Naive thymus-derived CD4-positive, alpha-beta T cell (primary cell): ENCODE data around the gene TRIM54. TPM values are rescaled to one million over a fixed set of nuclear protein-coding genes. Genes with fewer than 3 reads are reported as not detected.

Experiments
- ATAC-seq: fragments of 150-1000 bp; cut with Tn5 transposase; 2 replicates; pipeline ENCODE4 v1.10.0; 2021; ENCODE audit warnings: mild to moderate bottlenecking, moderate library complexity
- CTCF ChIA-PET: fragments of 350-600 bp; sonication (Branson Sonifier 250); formaldehyde crosslinking; loops from one replicate; lab custom pipeline; 2021; ENCODE audit warnings: antibody characterized with exemption; lab: Charles Lee
- POLR2A ChIA-PET: fragments of 350-600 bp; sonication (Branson Sonifier 250); formaldehyde crosslinking; loops from one replicate; lab custom pipeline; 2021; ENCODE audit warnings: antibody characterized with exemption, inconsistent platforms; lab: Charles Lee
- DNase-seq, 9 donors: peaks; one replicate each; pipeline versions ENCODE4 v3.0.0 to v3.0.0-alpha.2; 2020 to 2022; ENCODE audit warnings: mixed read lengths in 1 of 9
- H3K27ac ChIP-seq: one replicate; pipeline ENCODE4 v1.7.0; 2013; ENCODE audit warnings: mild to moderate bottlenecking, low read depth, low read length, moderate library complexity
- H3K27me3 ChIP-seq, 2 donors: one replicate each; pipeline ENCODE4 v1.7.0; 2013; ENCODE audit warnings: low read length in 2 of 2, mild to moderate bottlenecking in 2 of 2, moderate library complexity in 2 of 2; ENCODE audit not compliant: control insufficient read depth in 2 of 2, insufficient read depth in 2 of 2
- H3K36me3 ChIP-seq, 3 experiments: 1 replicate in 2 of 3; 2 replicates in 1 of 3; pipeline ENCODE4 v1.7.0; 2013; ENCODE audit warnings: low read length in 3 of 3, mild to moderate bottlenecking in 3 of 3, moderate library complexity in 1 of 3; ENCODE audit not compliant: insufficient read depth in 3 of 3, control insufficient read depth in 2 of 3
- H3K4me1 ChIP-seq, 2 donors: one replicate each; pipeline ENCODE4 v1.7.0; 2013; ENCODE audit warnings: low read length in 2 of 2, mild to moderate bottlenecking in 2 of 2, moderate library complexity in 1 of 2; ENCODE audit not compliant: control insufficient read depth in 2 of 2, insufficient read depth in 2 of 2
- H3K4me3 ChIP-seq: 2 replicates; pipeline ENCODE4 v1.7.0; 2013; ENCODE audit warnings: mild to moderate bottlenecking, low read length
- H3K9me3 ChIP-seq, 3 experiments: 1 replicate in 2 of 3; 2 replicates in 1 of 3; pipeline ENCODE4 v1.7.0; 2013; ENCODE audit warnings: low read length in 3 of 3; ENCODE audit not compliant: control insufficient read depth in 2 of 3
- H3K27ac Mint-ChIP-seq, 9 donors: one replicate each; pipeline ENCODE4 v1.8.0; 2020 to 2022; ENCODE audit warnings: mixed read lengths in 9 of 9, mild to moderate bottlenecking in 8 of 9, moderate library complexity in 5 of 9, inconsistent platforms in 2 of 9
- H3K27me3 Mint-ChIP-seq, 5 donors: one replicate each; pipeline ENCODE4 v1.8.0; 2021 to 2022; ENCODE audit warnings: mixed read lengths in 5 of 5, mild to moderate bottlenecking in 1 of 5
- H3K36me3 Mint-ChIP-seq, 5 donors: one replicate each; pipeline ENCODE4 v1.8.0; 2020 to 2022; ENCODE audit warnings: mixed read lengths in 5 of 5, mild to moderate bottlenecking in 3 of 5, inconsistent platforms in 1 of 5
- H3K4me1 Mint-ChIP-seq, 7 donors: one replicate each; pipeline ENCODE4 v1.8.0; 2020 to 2022; ENCODE audit warnings: mixed read lengths in 7 of 7, mild to moderate bottlenecking in 3 of 7, inconsistent platforms in 1 of 7
- H3K4me3 Mint-ChIP-seq, 10 donors: one replicate each; pipeline ENCODE4 v1.8.0; 2020 to 2022; ENCODE audit warnings: mild to moderate bottlenecking in 10 of 10, mixed read lengths in 10 of 10, moderate library complexity in 6 of 10, inconsistent platforms in 2 of 10
- H3K9me3 Mint-ChIP-seq, 11 donors: one replicate each; pipeline ENCODE4 v1.8.0; 2020 to 2022; ENCODE audit warnings: mixed read lengths in 11 of 11, mild to moderate bottlenecking in 4 of 11, inconsistent platforms in 1 of 11, moderate library complexity in 1 of 11
- intact Hi-C, 2 donors: fragments of 100-400 bp; cut with micrococcal nuclease; formaldehyde crosslinking; loops; one replicate each; pipeline ENCODE4 v1.15.1; 2023
- polyA plus RNA-seq, 2 donors: library from polyadenylated mRNA; unstranded; fragments of 300-500 nt; fragmentation: Illumina TruSeq; gene quantifications; one replicate each; pipeline ENCODE4 v1.2.3, GENCODE V29; 2021
- total RNA-seq, 6 experiments: library from RNA in 5 of 6; stranded (reverse) in 5 of 6; gene quantifications; 1 replicate in 5 of 6; 2 replicates in 1 of 6; pipeline ENCODE4 v1.2.3 and lab custom pipeline; 2021 to 2026

The TRIM54 gene
- total and polyA plus RNA-seq, 7 experiments from 2014 or later = not detected

DNA sequence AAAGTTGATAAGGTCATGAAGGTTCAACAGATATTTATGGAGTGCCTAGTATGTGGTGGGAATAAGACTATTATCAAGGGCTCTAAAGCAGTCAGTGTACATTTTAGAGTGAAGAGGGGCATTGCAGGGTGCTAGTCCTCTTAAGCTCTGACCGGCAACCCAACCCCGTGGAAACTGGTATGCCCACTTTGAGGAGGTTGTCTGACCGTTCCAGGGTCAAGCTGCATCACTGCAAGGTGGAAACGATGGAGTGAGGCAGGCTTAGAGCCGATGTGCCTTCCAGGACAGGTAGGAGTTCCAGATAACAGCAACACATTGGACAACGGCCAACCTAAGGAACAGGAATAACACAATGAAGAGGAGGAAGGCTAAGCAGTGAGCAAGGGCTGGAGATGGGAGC, 27.4 kb downstream of the TRIM54 start:
- Histone ChIP-seq H3K27me3 (peaks cover 0 to 6% of the 10 kb centered on the region in 2 donors), H3K27ac (no peak overlapping the region), H3K36me3 (peaks cover 0 to 22% (median 4%) of the 10 kb centered on the region in 3 experiments), H3K4me3 (no peak overlapping the region), H3K9me3 (no peaks in the 10 kb centered on the region), H3K4me1 (peaks cover 0 to 6% of the 10 kb centered on the region in 2 donors)
- intact Hi-C loops = loop anchor here in 1 of 2 donors (10.0 kb wide), 1 partner anchor 465 kb away; the partner anchor contains the start of gene DPYSL5
- ChIA-PET CTCF (interaction anchor here (0.8 kb wide), 1 partner anchor 373 kb away, joined by 3 read pairs; no protein-coding TSS in a partner anchor), POLR2A (interaction anchor here (0.9 to 1.0 kb wide), 3 partner anchors 12 to 58 kb away, joined by 3 to 5 read pairs (median 3); no protein-coding TSS in a partner anchor)
- Mint-ChIP-seq H3K27me3 (peaks cover 8 to 22% (median 15%) of the 10 kb centered on the region in 5 donors), H3K36me3 (peaks cover 9 to 29% (median 21%) of the 10 kb centered on the region in 5 donors), H3K27ac (no peak overlapping the region), H3K4me1 (peaks cover 0 to 9% (median 4%) of the 10 kb centered on the region in 7 donors), H3K4me3 (no peak overlapping the region), H3K9me3 (peaks cover 0 to 2% (median 0%) of the 10 kb centered on the region in 11 donors)
- no peak for DNase-seq
- ATAC-seq = no peak

DNA sequence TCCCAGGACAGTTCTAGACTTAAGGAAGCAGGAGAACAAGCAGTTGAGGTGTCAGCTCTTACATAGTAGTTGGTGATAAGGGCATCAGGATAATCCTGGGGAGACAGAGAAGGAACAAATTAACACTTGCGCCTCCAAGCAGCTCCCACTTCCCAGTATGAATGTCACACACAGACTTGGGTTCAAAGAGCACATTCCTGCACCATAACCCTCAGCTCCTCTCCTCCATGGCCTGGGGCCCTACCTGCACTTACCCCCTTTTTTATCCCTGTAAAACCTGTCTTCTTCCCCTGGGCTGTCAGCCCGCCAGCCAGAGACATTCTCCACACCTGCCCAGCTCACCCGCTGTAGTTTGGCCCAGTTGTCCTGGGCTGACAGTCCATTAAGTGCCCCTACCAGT, 29.9 kb downstream of the TRIM54 start:
- no peak for ATAC-seq
- Mint-ChIP-seq H3K4me1 (peaks cover 0 to 5% (median 0%) of the 10 kb centered on the region in 7 donors), H3K27ac (peak overlapping the region in 2 of 9 donors; percentile 15 to 21), H3K4me3 (peak overlapping the region in 1 of 10 donors; percentile 45), H3K27me3 (peaks cover 0 to 3% (median 0%) of the 10 kb centered on the region in 5 donors), H3K36me3 (peaks cover 13 to 35% (median 21%) of the 10 kb centered on the region in 5 donors), H3K9me3 (peaks cover 0 to 2% (median 0%) of the 10 kb centered on the region in 11 donors)
- Histone ChIP-seq H3K36me3 (peaks cover 0 to 36% (median 4%) of the 10 kb centered on the region in 3 experiments), H3K9me3 (no peaks in the 10 kb centered on the region), H3K27me3 (no peaks in the 10 kb centered on the region), H3K27ac (no peak overlapping the region), H3K4me1 (peaks cover 0 to 1% of the 10 kb centered on the region in 2 donors), H3K4me3 (no peak overlapping the region)
- intact Hi-C loops = no loop called here
- CTCF ChIA-PET = no interaction called here
- POLR2A ChIA-PET = interaction anchor here (1.4 kb wide), 1 partner anchor 11 kb away, joined by 5 read pairs; the partner anchor contains the start of gene MPV17
- DNase-seq = no peak

DNA sequence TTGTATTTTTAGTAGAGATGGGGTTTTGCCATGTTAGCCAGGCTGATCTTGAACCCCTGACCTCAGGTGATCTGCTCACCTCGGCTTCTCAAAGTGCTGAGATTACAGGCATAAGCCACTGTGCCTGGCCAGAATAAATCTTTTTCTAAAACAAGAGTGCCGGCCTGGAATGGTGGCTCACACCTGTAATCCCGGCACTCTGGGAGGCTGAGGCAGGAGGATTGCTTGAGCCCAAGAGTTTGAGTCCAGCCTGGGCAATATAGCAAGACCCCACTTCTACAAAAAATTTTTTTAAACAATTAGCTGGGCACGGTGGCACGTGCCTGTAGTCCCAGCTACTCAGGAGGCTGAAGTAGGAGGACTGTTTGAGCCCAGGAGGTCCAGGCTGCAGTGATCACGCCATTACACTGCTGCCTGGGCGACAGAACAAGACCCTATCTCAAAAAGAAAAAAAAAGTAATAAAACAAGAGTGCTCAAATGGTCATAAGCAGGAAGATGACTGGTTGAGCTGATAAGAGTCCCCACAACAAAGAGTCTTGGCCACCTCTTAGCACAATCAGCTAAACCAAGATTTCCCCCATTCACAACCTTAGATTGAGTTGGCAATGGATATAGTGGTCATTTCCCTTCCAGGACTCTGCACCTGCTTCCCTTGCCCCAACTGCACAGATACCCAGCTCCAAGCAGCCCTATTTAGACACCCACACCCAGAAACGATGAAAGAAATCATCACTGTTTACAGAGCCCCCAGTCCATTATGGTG, 31.8 kb downstream of the TRIM54 start:
- intact Hi-C loops = no loop called here
- Histone ChIP-seq H3K4me1 (no peaks in the 10 kb centered on the region), H3K36me3 (peaks cover 0 to 37% (median 4%) of the 10 kb centered on the region in 3 experiments), H3K27me3 (no peaks in the 10 kb centered on the region), H3K27ac (no peak overlapping the region), H3K9me3 (no peaks in the 10 kb centered on the region), H3K4me3 (no peak overlapping the region)
- H3K27me3 Mint-ChIP-seq = no peaks in the 10 kb centered on the region
- H3K9me3 Mint-ChIP-seq = peaks cover 0 to 2% (median 0%) of the 10 kb centered on the region in 11 donors
- peaks cover 0 to 5% (median 0%) of the 10 kb centered on the region in 7 donors for H3K4me1 Mint-ChIP-seq
- H3K27ac Mint-ChIP-seq = peak overlapping the region in 1 of 9 donors; percentile 49
- ATAC-seq = no peak
- H3K36me3 Mint-ChIP-seq = peaks cover 13 to 32% (median 18%) of the 10 kb centered on the region in 5 donors
- ChIA-PET CTCF (interaction anchor here (1.0 kb wide), 1 partner anchor 11 kb away, joined by 3 read pairs; no protein-coding TSS in a partner anchor), POLR2A (interaction anchor here (1.0 kb wide), 1 partner anchor 9 kb away, joined by 4 read pairs; the partner anchor contains the start of gene MPV17)
- no peak overlapping the region for H3K4me3 Mint-ChIP-seq
- DNase-seq = no peak

DNA sequence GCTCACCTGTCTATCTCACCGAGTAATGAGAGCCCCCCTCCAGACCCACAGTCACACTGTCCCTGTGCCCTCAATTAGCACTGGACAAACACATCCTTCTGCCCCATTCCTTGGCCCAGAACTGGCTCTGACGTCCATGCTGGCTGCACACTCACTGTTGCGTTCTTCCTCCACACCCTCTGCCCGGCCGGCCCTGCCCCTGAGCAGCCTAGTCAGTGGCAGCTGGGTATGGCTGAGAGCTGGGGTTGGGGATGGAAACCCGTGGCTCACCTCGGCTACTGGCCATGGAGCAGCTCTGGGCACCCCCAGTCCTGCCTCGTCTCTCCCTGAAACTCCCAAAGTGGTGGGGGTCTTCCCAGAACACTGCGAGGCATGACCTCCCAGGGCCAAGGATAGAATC, 32.5 kb downstream of the TRIM54 start:
- Histone ChIP-seq H3K36me3 (peaks cover 0 to 33% (median 4%) of the 10 kb centered on the region in 3 experiments), H3K4me1 (no peaks in the 10 kb centered on the region), H3K27ac (no peak overlapping the region), H3K27me3 (no peaks in the 10 kb centered on the region), H3K4me3 (no peak overlapping the region), H3K9me3 (no peaks in the 10 kb centered on the region)
- Mint-ChIP-seq H3K36me3 (peaks cover 10 to 27% (median 14%) of the 10 kb centered on the region in 5 donors), H3K9me3 (peaks cover 0 to 2% (median 0%) of the 10 kb centered on the region in 11 donors), H3K27me3 (no peaks in the 10 kb centered on the region), H3K4me1 (peaks cover 0 to 2% (median 0%) of the 10 kb centered on the region in 7 donors), H3K4me3 (no peak overlapping the region), H3K27ac (peak overlapping the region in 1 of 9 donors; percentile 49)
- DNase-seq (no peak), ATAC-seq (no peak)
- CTCF ChIA-PET = interaction anchor here (1.0 kb wide), 1 partner anchor 12 kb away, joined by 3 read pairs; no protein-coding TSS in a partner anchor
- intact Hi-C loops = no loop called here
- POLR2A ChIA-PET = interaction anchor here (1.0 kb wide), 1 partner anchor 9 kb away, joined by 4 read pairs; the partner anchor contains the start of gene MPV17

DNA sequence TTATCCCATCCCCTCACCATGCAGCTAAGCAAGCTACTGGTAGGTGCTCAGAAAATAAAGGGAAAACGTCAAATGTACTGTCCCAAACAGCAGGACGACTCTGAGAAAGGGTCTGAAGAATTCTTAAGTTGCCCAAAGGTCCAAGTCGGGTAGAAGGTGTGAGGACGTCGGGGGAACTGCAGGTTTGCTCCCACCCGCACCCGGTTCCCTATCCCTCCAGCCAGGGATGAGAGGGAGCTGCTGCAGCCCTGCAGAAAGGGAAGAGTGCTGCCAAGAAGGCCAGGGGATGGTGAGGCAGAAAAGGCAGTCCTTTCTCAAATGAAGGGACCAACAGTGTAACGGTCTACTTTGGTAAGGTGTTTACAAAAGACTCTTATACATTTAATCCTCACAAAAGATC, 32.9 kb downstream of the TRIM54 start:
- Histone ChIP-seq H3K36me3 (peaks cover 0 to 32% (median 4%) of the 10 kb centered on the region in 3 experiments), H3K27me3 (no peaks in the 10 kb centered on the region), H3K4me1 (no peaks in the 10 kb centered on the region), H3K9me3 (no peaks in the 10 kb centered on the region), H3K27ac (no peak overlapping the region), H3K4me3 (no peak overlapping the region)
- no peaks in the 10 kb centered on the region for H3K27me3 Mint-ChIP-seq
- ATAC-seq (no peak), DNase-seq (no peak)
- POLR2A ChIA-PET = no interaction called here
- H3K36me3 Mint-ChIP-seq = peaks cover 8 to 24% (median 13%) of the 10 kb centered on the region in 5 donors
- intact Hi-C loops = no loop called here
- H3K9me3 Mint-ChIP-seq = peaks cover 0 to 2% (median 0%) of the 10 kb centered on the region in 11 donors
- no peak overlapping the region for H3K27ac Mint-ChIP-seq
- no peak overlapping the region for H3K4me3 Mint-ChIP-seq
- CTCF ChIA-PET = interaction anchor here (1.0 kb wide), 1 partner anchor 13 kb away, joined by 3 read pairs; no protein-coding TSS in a partner anchor
- H3K4me1 Mint-ChIP-seq = no peaks in the 10 kb centered on the region

DNA sequence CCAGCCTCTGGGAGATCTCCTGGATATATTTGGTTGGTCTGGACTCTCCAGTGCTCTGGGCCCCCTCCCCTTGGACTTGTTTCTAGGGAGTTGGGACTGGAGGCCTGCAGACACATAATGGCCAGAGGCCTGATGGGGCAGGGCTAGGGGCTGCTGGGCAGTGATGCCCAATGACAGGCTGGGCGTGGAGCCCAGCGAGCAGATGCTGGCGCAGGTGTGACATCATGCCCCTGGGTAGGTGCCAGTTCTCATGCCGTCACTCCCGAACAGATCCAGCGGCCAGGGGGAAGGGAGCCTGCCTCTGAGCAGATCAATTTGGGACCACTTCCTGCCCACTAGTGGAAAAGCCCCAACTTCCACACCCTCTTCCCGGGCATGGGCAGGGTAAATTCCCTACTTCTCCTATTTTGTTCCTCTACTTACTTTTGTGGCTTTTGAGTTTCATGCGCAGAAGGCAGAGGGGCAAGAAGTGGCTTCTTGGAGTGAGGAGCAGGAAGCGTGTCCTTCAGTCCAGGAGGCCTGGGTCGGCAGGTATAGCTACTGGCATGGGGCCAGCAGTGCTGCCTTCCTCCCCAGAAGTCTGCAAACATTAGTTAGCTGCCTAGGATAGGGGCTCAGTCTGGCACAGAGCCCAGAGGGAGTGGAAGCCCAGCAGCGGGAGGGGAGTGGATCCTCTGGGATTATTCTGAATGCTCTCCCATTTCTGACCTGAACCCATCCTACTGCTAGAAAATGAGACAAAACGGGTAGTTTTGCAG, 34.6 kb downstream of the TRIM54 start:
- H3K27me3 Mint-ChIP-seq = no peaks in the 10 kb centered on the region
- no peaks in the 10 kb centered on the region for H3K9me3 ChIP-seq
- H3K9me3 Mint-ChIP-seq = peaks cover 0 to 2% (median 0%) of the 10 kb centered on the region in 11 donors
- H3K27ac Mint-ChIP-seq = no peak overlapping the region
- H3K4me1 ChIP-seq = peaks cover 2 to 5% of the 10 kb centered on the region in 2 donors
- peaks cover 4 to 11% (median 7%) of the 10 kb centered on the region in 7 donors for H3K4me1 Mint-ChIP-seq
- DNase-seq (no peak), ATAC-seq (no peak)
- H3K36me3 ChIP-seq = peaks cover 0 to 26% (median 0%) of the 10 kb centered on the region in 3 experiments
- ChIA-PET CTCF (interaction anchor here (1.0 to 1.4 kb wide), 2 partner anchors 14 to 29 kb away, joined by 3 to 4 read pairs; no protein-coding TSS in a partner anchor), POLR2A (no interaction called here)
- peaks cover 0 to 21% (median 4%) of the 10 kb centered on the region in 5 donors for H3K36me3 Mint-ChIP-seq
- no peak overlapping the region for H3K4me3 Mint-ChIP-seq
- intact Hi-C loops = no loop called here
- no peaks in the 10 kb centered on the region for H3K27me3 ChIP-seq
- H3K27ac ChIP-seq = no peak overlapping the region
- no peak overlapping the region for H3K4me3 ChIP-seq
